Spleen (tissue), 7 donors: Measurements from ENCODE around the gene NFATC2IP.

Experiments used
- POLR2A ChIP-seq, 3 donors: fragments of 450-650 bp; IDR thresholded peaks; one replicate each; pipeline ENCODE4 v1.5.1; 2017; ENCODE audit warnings: antibody characterized with exemption in 3 of 3, mild to moderate bottlenecking in 1 of 3
- POLR2AphosphoS5 ChIP-seq, 3 donors: sonication (generic); formaldehyde crosslinking; IDR thresholded peaks; one replicate each; pipeline ENCODE4 v1.5.1; 2017; ENCODE audit warnings: antibody characterized with exemption in 3 of 3
- TF ChIP-seq, protein P1 (sequence below), 11 experiments: fragments of 200-600 bp in 7 of 11; fragments of 450-650 bp in 4 of 11; sonication (generic) in 4 of 11; IDR thresholded peaks in 8 of 11; conservative IDR thresholded peaks in 3 of 11; 1 replicate in 7 of 11; 2 replicates in 4 of 11; pipeline versions ENCODE4 v1.4.0 to v1.8.0; 2016 to 2021; ENCODE audit warnings: antibody characterized with exemption in 11 of 11, inconsistent platforms in 4 of 11, mild to moderate bottlenecking in 1 of 11
- donor health status: DM: no; HTN: no; CAD: no; lungs with moderate emphysema.
- donor health status: DM: no; HTN: no; CAD: no.
- donor health status: DM: no; HTN: no; CAD: no.

DNA sequence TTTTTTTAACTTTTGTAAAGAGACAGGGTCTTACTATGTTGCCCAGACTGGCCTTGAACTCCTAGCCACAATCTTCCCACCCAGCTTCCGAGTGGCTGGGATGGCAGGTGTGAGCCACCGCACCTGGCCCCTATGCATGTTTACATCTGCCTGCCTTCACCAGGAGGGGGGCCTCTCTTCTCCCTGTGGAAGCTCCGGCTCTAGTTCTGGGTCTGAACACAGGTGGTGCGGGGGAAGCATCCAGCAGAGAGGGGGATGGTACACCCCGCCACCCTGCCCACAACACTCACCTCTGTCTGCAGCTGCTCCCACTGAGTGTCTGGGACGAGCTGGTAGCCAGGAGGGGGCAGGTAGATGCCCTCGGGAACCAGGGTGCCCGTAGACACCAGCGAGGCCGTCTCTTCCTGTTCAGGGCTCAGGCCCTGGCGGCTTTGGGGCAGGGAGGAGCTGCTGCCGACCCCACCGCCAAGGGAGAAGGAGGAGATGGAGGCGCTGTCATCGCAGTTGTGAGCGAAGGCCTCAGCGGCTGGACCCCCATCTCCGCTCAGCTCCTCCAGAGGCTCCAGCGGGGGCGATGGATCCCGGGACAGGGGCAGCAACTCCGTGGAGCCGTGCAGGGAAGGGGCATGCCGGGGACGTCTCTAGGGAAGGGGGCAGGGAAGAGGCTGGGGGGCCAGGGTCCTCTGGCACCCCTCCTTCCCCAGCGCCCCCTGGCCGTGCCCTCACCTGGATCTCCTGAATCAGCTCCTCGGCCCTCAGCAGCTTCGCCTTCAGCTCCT is 36.6 kb upstream of the NFATC2IP start:
- TF ChIP-seq POLR2A (IDR thresholded peaks at IDR 0.05) (no peak), POLR2AphosphoS5 (IDR thresholded peaks at IDR 0.05) (peak in 1 of 3 donors; percentile 17)
- TF ChIP-seq, protein P1, sequence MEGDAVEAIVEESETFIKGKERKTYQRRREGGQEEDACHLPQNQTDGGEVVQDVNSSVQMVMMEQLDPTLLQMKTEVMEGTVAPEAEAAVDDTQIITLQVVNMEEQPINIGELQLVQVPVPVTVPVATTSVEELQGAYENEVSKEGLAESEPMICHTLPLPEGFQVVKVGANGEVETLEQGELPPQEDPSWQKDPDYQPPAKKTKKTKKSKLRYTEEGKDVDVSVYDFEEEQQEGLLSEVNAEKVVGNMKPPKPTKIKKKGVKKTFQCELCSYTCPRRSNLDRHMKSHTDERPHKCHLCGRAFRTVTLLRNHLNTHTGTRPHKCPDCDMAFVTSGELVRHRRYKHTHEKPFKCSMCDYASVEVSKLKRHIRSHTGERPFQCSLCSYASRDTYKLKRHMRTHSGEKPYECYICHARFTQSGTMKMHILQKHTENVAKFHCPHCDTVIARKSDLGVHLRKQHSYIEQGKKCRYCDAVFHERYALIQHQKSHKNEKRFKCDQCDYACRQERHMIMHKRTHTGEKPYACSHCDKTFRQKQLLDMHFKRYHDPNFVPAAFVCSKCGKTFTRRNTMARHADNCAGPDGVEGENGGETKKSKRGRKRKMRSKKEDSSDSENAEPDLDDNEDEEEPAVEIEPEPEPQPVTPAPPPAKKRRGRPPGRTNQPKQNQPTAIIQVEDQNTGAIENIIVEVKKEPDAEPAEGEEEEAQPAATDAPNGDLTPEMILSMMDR (IDR thresholded peaks at IDR 0.05 in 8 of 11, conservative IDR thresholded peaks at IDR 0.05 in 3 of 11), result no peak
